Astrocyte (in vitro differentiated cells and primary cell): Measurements from ENCODE around the gene TCEAL4. TPM values are rescaled to one million over a fixed set of nuclear protein-coding genes. Genes with fewer than 3 reads are reported as not detected.

Source experiments
- DNase-seq: peaks from one replicate; pipeline ENCODE4 v3.0.0-alpha.2; 2010; ENCODE audit warnings: low read depth
- FAIRE-seq: peaks from 2 replicates; lab custom pipeline; 2011; peaks lifted over from hg19 to GRCh38; lab: Jason Lieb, UNC
- H2AFZ ChIP-seq: 2 replicates; pipeline ENCODE4 v1.6.0; 2012; ENCODE audit warnings: low read depth, low read length, inconsistent platforms
- H3K27ac ChIP-seq: 2 replicates; pipeline ENCODE4 v1.5.1; 2011; ENCODE audit warnings: low read depth, low read length, inconsistent platforms
- H3K27me3 ChIP-seq: 2 replicates; pipeline ENCODE4 v1.6.0; 2011; ENCODE audit warnings: low read length, inconsistent platforms; ENCODE audit not compliant: insufficient read depth
- H3K36me3 ChIP-seq: 2 replicates; pipeline ENCODE4 v1.5.1; 2011; ENCODE audit warnings: low read length, inconsistent platforms; ENCODE audit not compliant: insufficient read depth
- H3K4me1 ChIP-seq: 2 replicates; pipeline ENCODE4 v1.5.1; 2011; ENCODE audit warnings: low read length, inconsistent platforms; ENCODE audit not compliant: insufficient read depth
- H3K4me2 ChIP-seq: 2 replicates; pipeline ENCODE4 v1.6.0; 2012; ENCODE audit warnings: low read length, inconsistent platforms
- H3K4me3 ChIP-seq: 2 replicates; pipeline ENCODE4 v1.5.1; 2011; ENCODE audit warnings: low read depth, mild to moderate bottlenecking, low read length, inconsistent platforms; ENCODE audit not compliant: insufficient read depth
- H3K79me2 ChIP-seq: 2 replicates; pipeline ENCODE4 v1.6.0; 2012; ENCODE audit warnings: mild to moderate bottlenecking, low read length, inconsistent platforms; ENCODE audit not compliant: insufficient read depth
- H3K9ac ChIP-seq: 2 replicates; pipeline ENCODE4 v1.6.0; 2012; ENCODE audit warnings: mild to moderate bottlenecking, low read length, inconsistent platforms
- H3K9me3 ChIP-seq: 2 replicates; pipeline ENCODE4 v1.5.1; 2012; ENCODE audit warnings: low read depth, mild to moderate bottlenecking, low read length, inconsistent platforms; ENCODE audit not compliant: insufficient read depth
- H4K20me1 ChIP-seq: 2 replicates; pipeline ENCODE4 v1.6.0; 2012; ENCODE audit warnings: low read length, inconsistent platforms; ENCODE audit not compliant: insufficient read depth
- H3K27ac Mint-ChIP-seq: one replicate; pipeline ENCODE4 v1.8.0; 2021; ENCODE audit warnings: mild to moderate bottlenecking, mixed read lengths; ENCODE audit not compliant: unreplicated experiment
- H3K27me3 Mint-ChIP-seq: one replicate; pipeline ENCODE4 v1.8.0; 2021; ENCODE audit warnings: low read depth, mixed read lengths; ENCODE audit not compliant: unreplicated experiment
- H3K36me3 Mint-ChIP-seq: one replicate; pipeline ENCODE4 v1.8.0; 2021; ENCODE audit warnings: low read depth, mixed read lengths; ENCODE audit not compliant: unreplicated experiment
- H3K4me1 Mint-ChIP-seq: one replicate; pipeline ENCODE4 v1.8.0; 2021; ENCODE audit warnings: low read depth, mixed read lengths; ENCODE audit not compliant: unreplicated experiment
- H3K4me3 Mint-ChIP-seq: one replicate; pipeline ENCODE4 v1.8.0; 2021; ENCODE audit warnings: mild to moderate bottlenecking, moderate library complexity, mixed read lengths; ENCODE audit not compliant: unreplicated experiment
- H3K9me3 Mint-ChIP-seq: one replicate; pipeline ENCODE4 v1.8.0; 2021; ENCODE audit warnings: mild to moderate bottlenecking, mixed read lengths; ENCODE audit not compliant: unreplicated experiment
- EZH2 ChIP-seq: IDR thresholded peaks from 2 replicates; pipeline ENCODE4 v1.6.1; 2012; ENCODE audit warnings: mild to moderate bottlenecking, low read length, inconsistent platforms; ENCODE audit not compliant: insufficient read depth
- total RNA-seq: library from RNA; stranded (reverse); gene quantifications from 2 replicates; pipeline ENCODE4 v1.2.1, GENCODE V29; 2021
- TF ChIP-seq, protein P1 (sequence below): IDR thresholded peaks from 2 replicates; pipeline ENCODE4 v1.5.1; 2011; ENCODE audit warnings: low read depth, mild to moderate bottlenecking, inconsistent platforms, low read length, moderate library complexity; ENCODE audit not compliant: insufficient read depth

The TCEAL4 gene
- total RNA-seq, 1 donor from 2014 or later = 51.3 TPM

- peak within 1 kb of the TSS; percentile 91 for H3K4me2 ChIP-seq
- no peak for FAIRE-seq
- H3K4me1 ChIP-seq = no peaks in the 10 kb centered on the region
- Mint-ChIP-seq H3K9me3 (no peaks in the 10 kb centered on the region), H3K4me1 (no peaks in the 10 kb centered on the region), H3K27me3 (no peaks in the 10 kb centered on the region), H3K4me3 (peak within 1 kb of the TSS; percentile 88), H3K27ac (peak within 1 kb of the TSS; percentile 44), H3K36me3 (peaks cover 2% of the 10 kb centered on the region)
- H3K4me3 ChIP-seq = peak within 1 kb of the TSS; percentile 67
- no peaks in the 10 kb centered on the region for H3K36me3 ChIP-seq
- peak; percentile 25 for DNase-seq
- H2AFZ ChIP-seq = peak within 1 kb of the TSS; percentile 75
- no peaks in the 10 kb centered on the region for H3K9me3 ChIP-seq
- H3K27me3 ChIP-seq = no peaks in the 10 kb centered on the region
- TF ChIP-seq EZH2 = no peak
- TF ChIP-seq, protein P1, sequence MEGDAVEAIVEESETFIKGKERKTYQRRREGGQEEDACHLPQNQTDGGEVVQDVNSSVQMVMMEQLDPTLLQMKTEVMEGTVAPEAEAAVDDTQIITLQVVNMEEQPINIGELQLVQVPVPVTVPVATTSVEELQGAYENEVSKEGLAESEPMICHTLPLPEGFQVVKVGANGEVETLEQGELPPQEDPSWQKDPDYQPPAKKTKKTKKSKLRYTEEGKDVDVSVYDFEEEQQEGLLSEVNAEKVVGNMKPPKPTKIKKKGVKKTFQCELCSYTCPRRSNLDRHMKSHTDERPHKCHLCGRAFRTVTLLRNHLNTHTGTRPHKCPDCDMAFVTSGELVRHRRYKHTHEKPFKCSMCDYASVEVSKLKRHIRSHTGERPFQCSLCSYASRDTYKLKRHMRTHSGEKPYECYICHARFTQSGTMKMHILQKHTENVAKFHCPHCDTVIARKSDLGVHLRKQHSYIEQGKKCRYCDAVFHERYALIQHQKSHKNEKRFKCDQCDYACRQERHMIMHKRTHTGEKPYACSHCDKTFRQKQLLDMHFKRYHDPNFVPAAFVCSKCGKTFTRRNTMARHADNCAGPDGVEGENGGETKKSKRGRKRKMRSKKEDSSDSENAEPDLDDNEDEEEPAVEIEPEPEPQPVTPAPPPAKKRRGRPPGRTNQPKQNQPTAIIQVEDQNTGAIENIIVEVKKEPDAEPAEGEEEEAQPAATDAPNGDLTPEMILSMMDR = no peak
- H4K20me1 ChIP-seq = no peaks in the 10 kb centered on the region
- H3K9ac ChIP-seq = peak within 1 kb of the TSS; percentile 93
- peaks cover 14% of the 10 kb centered on the region for H3K79me2 ChIP-seq
- peak within 1 kb of the TSS; percentile 75 for H3K27ac ChIP-seq
These were observed 22.3 kb downstream of the TCEAL4 start, which contains the start of gene TCEAL3 for GRCh38 chrX:103607364-103608305. TCEAL3 (plus strand) TSS chrX:103607963; CDS start chrX:103609065, 1,102 bp downstream.

- H3K36me3 Mint-ChIP-seq = no peaks in the 10 kb centered on the region
- H3K4me2 ChIP-seq = peak overlapping the region; percentile 91
- H2AFZ ChIP-seq = peak overlapping the region; percentile 73
- FAIRE-seq (no peak), DNase-seq (no peak)
- H3K9me3 ChIP-seq = no peaks in the 10 kb centered on the region
- no peaks in the 10 kb centered on the region for H3K9me3 Mint-ChIP-seq
- H3K79me2 ChIP-seq = peaks cover 14% of the 10 kb centered on the region
- H3K4me1 ChIP-seq = no peaks in the 10 kb centered on the region
- peak overlapping the region; percentile 44 for H3K27ac Mint-ChIP-seq
- peak overlapping the region; percentile 88 for H3K4me3 Mint-ChIP-seq
- no peaks in the 10 kb centered on the region for H3K27me3 ChIP-seq
- peak overlapping the region; percentile 93 for H3K9ac ChIP-seq
- H4K20me1 ChIP-seq = no peaks in the 10 kb centered on the region
- TF ChIP-seq, protein P1 = no peak
- no peak for TF ChIP-seq EZH2
- peaks cover 2% of the 10 kb centered on the region for H3K4me1 Mint-ChIP-seq
- peak overlapping the region; percentile 67 for H3K4me3 ChIP-seq
- no peaks in the 10 kb centered on the region for H3K36me3 ChIP-seq
- peak overlapping the region; percentile 75 for H3K27ac ChIP-seq
- H3K27me3 Mint-ChIP-seq = no peaks in the 10 kb centered on the region
These were observed 23.1 kb downstream of the TCEAL4 start for GRCh38 chrX:103608306-103608963.
